Stomach smooth muscle (tissue), 2 donors: ENCODE results near the gene FAM47C.
"Not testable (repeated sequence)": the region's sequence is repeated elsewhere in the genome, so short reads cannot be mapped to it uniquely, and the experiment has no call there.

Experiments used
- H3K27ac ChIP-seq: one replicate; pipeline ENCODE4 v1.7.0; 2013; ENCODE audit warnings: mild to moderate bottlenecking, low read length, inconsistent platforms
- H3K27me3 ChIP-seq, 2 donors: one replicate each; pipeline ENCODE4 v1.7.0; 2013; ENCODE audit warnings: low read length in 2 of 2; ENCODE audit not compliant: insufficient read depth in 2 of 2, control insufficient read depth in 1 of 2
- H3K36me3 ChIP-seq, 2 donors: one replicate each; pipeline ENCODE4 v1.7.0; 2013; ENCODE audit warnings: low read length in 2 of 2; ENCODE audit not compliant: control insufficient read depth in 2 of 2, insufficient read depth in 2 of 2
- H3K4me1 ChIP-seq: one replicate; pipeline ENCODE4 v1.7.0; 2013; ENCODE audit warnings: low read length; ENCODE audit not compliant: control insufficient read depth, insufficient read depth
- H3K4me3 ChIP-seq, 2 donors: one replicate each; pipeline ENCODE4 v1.7.0; 2013; ENCODE audit warnings: low read length in 2 of 2
- H3K9ac ChIP-seq, 2 donors: one replicate each; pipeline ENCODE4 v1.7.0; 2013; ENCODE audit warnings: low read length in 2 of 2, mild to moderate bottlenecking in 1 of 2
- H3K9me3 ChIP-seq, 2 donors: one replicate each; pipeline ENCODE4 v1.7.0; 2013; ENCODE audit warnings: low read length in 2 of 2; ENCODE audit not compliant: control insufficient read depth in 2 of 2
- donor health status: healthy.
- donor health status: Pancreatic carcinoma.

FAM47C gene

DNA sequence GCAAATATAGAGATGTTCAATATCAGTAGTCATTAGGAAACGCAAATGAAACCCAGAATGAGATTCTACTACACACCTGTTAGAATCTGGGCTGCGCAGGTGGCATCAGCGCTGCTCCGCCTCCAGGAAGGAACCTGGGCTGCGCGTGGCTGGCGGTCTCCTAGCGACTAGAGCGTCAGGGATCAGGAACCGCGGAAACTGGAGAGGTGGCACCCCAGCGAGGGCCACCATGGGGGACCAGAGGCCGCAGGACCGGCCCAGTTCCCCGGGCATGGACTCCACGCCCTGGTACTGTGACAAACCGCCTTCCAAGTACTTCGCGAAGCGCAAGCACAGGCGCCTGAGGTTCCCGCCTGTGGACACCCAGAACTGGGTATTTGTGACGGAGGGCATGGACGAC lies at the start of gene FAM47C:
Gene FAM47C (plus strand): TSS at position 185 of the 400 bp plus-strand sequence. CDS start 45 bp downstream, at position 230.
- not testable (repeated sequence) for H3K4me3 ChIP-seq, H3K36me3 ChIP-seq, H3K27me3 ChIP-seq, H3K9ac ChIP-seq, H3K4me1 ChIP-seq, H3K27ac ChIP-seq, H3K9me3 ChIP-seq

DNA sequence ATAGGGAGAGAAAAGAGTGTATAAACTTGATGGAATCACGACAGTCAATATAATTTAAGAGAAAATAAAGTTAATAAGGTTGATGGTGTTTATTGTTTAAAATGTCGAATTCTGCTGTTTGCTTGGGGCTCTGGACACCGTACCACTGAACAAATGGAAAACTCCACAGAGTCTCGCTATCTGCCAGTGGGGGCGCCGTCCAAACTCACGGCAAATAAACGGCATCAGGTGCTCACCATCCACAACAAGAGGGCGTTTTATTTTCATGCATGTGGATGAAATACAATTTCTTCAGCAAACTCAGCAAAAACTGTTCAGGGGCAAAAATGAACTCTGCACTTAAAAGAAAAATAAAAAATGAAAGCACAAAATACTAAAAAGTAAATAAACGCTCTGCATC lies 46.6 kb upstream of the FAM47C start:
- H3K4me1 ChIP-seq, result peaks cover 4% of the 10 kb centered on the region
- H3K4me3 ChIP-seq, result no peak overlapping the region
- H3K36me3 ChIP-seq, result no peaks in the 10 kb centered on the region
- H3K9me3 ChIP-seq, result no peaks in the 10 kb centered on the region
- peaks cover 7 to 15% of the 10 kb centered on the region in 2 donors for H3K27me3 ChIP-seq
- no peak overlapping the region for H3K9ac ChIP-seq
- H3K27ac ChIP-seq, result no peak overlapping the region

DNA sequence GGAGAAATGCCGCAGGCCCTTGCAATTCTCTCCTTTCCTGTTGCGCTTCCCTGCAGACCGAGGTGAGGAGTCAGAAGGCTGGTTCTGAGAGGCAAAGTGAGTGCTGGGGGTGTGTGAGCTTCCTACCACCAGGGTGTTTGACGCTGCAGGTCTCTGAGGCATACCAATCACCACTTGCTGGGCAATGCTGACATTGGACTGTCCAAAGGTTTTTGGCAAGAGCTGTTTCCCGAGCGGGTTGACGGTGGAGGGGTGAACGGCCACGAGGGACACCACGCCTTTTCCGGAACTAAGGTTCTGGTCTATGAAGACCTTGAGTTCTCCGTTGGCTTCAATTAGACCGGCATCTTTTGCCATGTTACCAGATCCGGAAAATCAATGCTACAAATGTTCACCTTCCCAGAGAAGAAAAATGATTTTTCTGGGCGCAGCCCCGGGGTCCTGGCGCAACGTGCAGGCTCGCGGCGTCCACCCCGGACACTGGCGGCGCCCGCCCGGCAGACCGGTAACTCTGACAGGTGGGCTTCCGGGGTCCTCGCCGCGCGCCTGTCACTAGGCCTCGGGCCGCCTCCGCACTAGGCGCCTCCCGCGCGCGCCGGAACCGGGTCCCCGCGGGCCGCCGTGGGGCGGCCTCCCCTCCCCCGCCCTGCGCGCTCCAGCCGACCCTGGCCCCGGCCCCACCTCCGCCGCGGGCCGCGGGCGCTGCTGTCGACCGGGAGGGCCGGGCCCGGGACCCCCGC lies 44.9 kb upstream of the FAM47C start:
- no peak overlapping the region for H3K27ac ChIP-seq
- H3K27me3 ChIP-seq, result peaks cover 3 to 12% of the 10 kb centered on the region in 2 donors
- no peaks in the 10 kb centered on the region for H3K4me1 ChIP-seq
- no peaks in the 10 kb centered on the region for H3K9me3 ChIP-seq
- H3K36me3 ChIP-seq, result no peaks in the 10 kb centered on the region
- no peak overlapping the region for H3K4me3 ChIP-seq
- no peak overlapping the region for H3K9ac ChIP-seq

DNA sequence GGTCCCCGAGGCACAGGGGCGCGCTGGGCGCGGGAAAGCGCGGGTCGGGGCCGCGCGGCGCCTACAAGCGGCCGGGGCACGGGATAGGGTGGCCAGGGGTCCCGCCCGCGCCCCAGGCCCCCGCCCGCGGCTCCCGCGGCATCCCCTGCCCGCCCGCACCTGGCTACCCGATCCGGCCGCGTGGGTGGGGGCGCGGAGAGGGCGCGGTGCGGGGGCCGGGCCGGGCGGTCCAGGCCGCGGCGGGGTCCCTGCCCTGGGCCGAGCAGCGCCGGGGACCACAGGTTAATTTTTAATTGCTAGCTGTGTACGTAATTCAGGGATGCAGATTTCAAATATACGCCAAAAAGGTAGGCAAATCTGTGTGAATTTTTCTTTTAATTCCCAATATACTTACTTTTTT lies 44.3 kb upstream of the FAM47C start:
- no peak overlapping the region for H3K4me3 ChIP-seq
- peaks cover 0 to 10% of the 10 kb centered on the region in 2 donors for H3K27me3 ChIP-seq
- no peaks in the 10 kb centered on the region for H3K4me1 ChIP-seq
- no peak overlapping the region for H3K9ac ChIP-seq
- H3K9me3 ChIP-seq, result no peaks in the 10 kb centered on the region
- no peaks in the 10 kb centered on the region for H3K36me3 ChIP-seq
- H3K27ac ChIP-seq, result no peak overlapping the region

DNA sequence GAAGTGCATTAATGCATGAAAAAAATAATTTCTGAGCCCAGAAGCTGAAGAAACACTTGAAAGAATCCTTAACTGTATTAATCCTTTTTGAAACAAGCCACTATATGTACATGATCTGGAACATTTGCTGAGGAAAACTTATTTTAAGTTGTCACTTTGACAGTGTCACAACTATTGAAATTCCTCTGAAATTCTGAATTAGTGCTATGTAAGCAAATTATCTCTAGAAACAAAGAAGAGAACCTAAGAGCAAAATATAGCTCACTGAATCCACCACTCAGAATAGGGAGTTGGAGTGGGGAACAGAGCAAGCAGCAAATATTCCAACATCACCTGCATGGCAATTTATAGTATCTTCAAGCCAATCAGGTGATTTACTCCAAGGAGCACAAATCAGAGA lies 34.6 kb upstream of the FAM47C start:
- Histone ChIP-seq H3K27me3 (peaks cover 0 to 5% of the 10 kb centered on the region in 2 donors), H3K4me3 (no peak overlapping the region), H3K4me1 (no peaks in the 10 kb centered on the region), H3K36me3 (no peaks in the 10 kb centered on the region), H3K27ac (no peak overlapping the region), H3K9me3 (no peaks in the 10 kb centered on the region), H3K9ac (no peak overlapping the region)

DNA sequence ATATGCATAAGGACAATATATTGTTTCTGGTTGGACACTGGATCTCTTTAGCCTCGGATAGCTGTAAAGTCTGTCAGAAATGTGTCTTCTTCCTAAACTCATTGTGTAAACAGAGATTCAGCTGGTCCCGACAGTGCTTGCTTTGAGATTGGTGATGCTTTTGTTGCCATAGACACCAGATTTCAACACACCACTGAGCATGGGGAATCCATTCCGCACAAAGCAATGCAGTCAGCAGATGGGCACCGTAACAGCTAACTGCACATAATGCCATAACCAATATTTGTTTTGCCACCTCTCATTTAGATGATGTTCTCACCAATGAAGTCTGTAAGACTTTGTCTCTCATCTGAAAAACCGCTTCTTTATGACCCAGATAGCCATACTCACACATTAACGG lies 33.3 kb upstream of the FAM47C start:
- H3K9ac ChIP-seq, result no peak overlapping the region
- H3K4me3 ChIP-seq, result no peak overlapping the region
- H3K4me1 ChIP-seq, result no peaks in the 10 kb centered on the region
- H3K36me3 ChIP-seq, result no peaks in the 10 kb centered on the region
- H3K27me3 ChIP-seq, result peaks cover 0 to 5% of the 10 kb centered on the region in 2 donors
- H3K27ac ChIP-seq, result no peak overlapping the region
- no peaks in the 10 kb centered on the region for H3K9me3 ChIP-seq

DNA sequence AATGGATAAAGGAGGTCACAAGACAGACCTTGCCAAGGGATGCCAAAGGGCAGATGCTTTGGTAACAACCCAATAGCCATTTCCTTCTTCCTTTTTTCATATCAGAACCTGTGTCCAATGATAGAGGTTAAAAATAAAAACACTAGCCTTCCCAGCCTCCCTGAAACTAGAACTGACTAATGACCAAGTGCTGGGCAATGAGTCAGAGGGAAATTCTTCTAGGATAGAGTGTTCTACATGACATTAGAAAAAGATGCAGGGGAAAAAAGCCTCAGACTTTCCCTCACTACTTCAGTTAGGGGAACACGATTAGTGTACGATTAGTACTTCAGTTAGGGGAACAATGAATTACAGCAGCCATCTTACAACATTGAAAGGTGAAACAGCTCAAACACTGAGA lies 29.3 kb upstream of the FAM47C start:
- no peaks in the 10 kb centered on the region for H3K4me1 ChIP-seq
- H3K9ac ChIP-seq, result no peak overlapping the region
- H3K27me3 ChIP-seq, result peaks cover 0 to 2% of the 10 kb centered on the region in 2 donors
- no peak overlapping the region for H3K27ac ChIP-seq
- H3K4me3 ChIP-seq, result no peak overlapping the region
- H3K9me3 ChIP-seq, result no peaks in the 10 kb centered on the region
- no peaks in the 10 kb centered on the region for H3K36me3 ChIP-seq

DNA sequence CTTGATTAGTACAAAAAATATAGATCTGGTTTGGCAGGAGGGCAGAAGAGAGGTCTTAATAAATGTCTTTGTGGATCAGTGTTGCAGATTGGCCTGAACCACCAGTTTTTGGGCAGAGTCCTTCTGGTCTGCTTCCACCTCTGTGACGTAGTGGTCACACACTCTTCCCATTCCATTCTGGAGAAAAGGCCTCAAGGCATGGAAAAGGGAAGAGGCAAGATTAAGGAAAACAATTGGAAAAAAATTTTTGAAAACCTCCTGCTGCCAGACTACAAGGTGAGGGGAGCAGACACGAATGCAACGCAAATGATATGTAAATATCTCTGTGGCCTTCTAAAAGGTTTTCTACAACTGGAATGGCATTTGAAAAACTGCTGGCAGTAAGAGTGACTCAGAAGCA lies 24.3 kb upstream of the FAM47C start:
- Histone ChIP-seq H3K27me3 (peaks cover 0 to 6% of the 10 kb centered on the region in 2 donors), H3K9ac (no peak overlapping the region), H3K36me3 (no peaks in the 10 kb centered on the region), H3K27ac (no peak overlapping the region), H3K9me3 (peaks cover 0 to under 1% of the 10 kb centered on the region in 2 donors), H3K4me3 (no peak overlapping the region), H3K4me1 (no peaks in the 10 kb centered on the region)

DNA sequence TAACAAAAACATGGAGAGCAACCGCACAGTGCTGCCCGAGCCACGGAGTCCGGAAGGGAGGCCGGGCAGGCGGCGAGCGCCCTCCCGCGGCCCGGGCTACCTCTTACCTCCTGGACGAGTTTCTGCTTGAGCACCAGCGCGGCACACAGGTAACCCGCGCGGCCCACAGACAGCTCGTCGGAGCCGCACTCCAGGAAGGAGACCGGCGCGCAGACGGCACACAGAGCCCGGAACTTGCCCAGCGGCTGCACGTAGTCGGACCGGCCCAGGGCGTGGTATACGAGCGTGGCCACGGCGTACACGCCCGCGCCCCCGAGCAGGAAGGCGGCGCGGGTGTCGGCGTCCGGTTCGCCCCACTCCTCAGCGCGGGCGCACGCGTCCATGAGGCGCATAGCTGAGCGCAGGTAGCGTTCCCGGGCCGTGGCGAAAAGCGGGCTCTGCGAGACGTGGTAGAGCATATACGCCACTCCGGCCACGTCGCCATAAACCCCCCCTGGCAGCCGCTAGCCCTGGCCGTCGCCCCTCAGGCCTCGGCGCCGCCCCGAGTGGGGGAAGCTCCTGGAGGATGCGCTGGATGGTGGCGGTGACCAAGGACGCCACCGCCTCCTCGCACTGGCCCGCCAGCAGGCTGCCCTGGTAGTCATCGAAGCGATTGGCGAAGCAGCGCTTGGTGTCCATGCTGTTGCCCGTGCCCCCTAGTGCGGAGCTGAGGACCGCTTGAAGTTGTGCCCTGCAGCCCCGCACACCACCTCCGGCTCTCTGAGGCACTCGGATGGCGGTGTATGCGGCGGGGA lies 22.6 kb upstream of the FAM47C start:
- not testable (repeated sequence) for H3K4me3 ChIP-seq, H3K36me3 ChIP-seq, H3K27ac ChIP-seq, H3K9ac ChIP-seq, H3K4me1 ChIP-seq, H3K9me3 ChIP-seq, H3K27me3 ChIP-seq

DNA sequence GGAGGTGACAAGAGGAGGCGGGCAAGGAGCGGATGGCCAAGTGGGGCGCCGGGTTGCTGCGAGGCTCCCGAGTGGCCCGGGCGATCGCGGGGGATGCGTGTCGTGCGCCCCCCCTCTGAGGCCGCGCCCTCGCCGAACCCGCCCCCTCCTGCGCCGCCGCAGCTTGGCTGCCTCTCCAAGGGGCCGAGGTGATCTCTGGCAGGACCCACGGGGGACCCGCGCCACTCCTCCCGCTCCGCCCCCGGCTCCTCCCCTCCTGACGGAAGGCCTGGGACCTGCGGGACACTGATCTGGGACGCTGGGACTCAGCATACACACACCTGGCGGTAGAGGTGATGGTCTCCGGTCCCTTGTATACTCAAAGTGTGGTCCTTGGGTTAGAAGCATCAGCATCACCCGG lies 21.9 kb upstream of the FAM47C start:
- peaks cover 0 to 4% of the 10 kb centered on the region in 2 donors for H3K9me3 ChIP-seq

DNA sequence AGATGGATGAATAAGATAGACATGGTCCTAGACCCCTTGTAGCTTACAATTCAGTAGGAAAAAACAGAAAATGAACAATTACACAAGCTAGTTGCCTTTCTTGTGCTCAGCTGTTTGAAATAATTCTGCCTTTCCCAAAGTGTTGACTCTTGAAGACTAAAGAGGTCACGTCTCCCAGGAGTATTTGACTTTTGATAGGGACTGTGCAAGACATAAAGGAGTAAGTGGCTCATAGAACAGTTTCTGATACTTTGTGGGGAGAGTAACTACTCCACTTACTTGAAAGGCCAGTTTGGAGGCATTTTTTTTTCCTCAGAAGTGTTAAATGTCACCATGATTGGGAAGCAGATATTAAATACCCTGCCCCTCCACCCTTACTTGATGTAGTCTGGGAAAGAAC lies 21.0 kb upstream of the FAM47C start:
- not testable (repeated sequence) for H3K4me1 ChIP-seq, H3K9me3 ChIP-seq, H3K9ac ChIP-seq, H3K36me3 ChIP-seq, H3K27ac ChIP-seq, H3K4me3 ChIP-seq, H3K27me3 ChIP-seq

More for the DNA sequence above, 21.9 kb upstream of the FAM47C start:
- no peaks in the 10 kb centered on the region for H3K36me3 ChIP-seq
- H3K4me1 ChIP-seq, result no peaks in the 10 kb centered on the region
- H3K27me3 ChIP-seq, result peaks cover 0 to 6% of the 10 kb centered on the region in 2 donors
- H3K4me3 ChIP-seq, result no peak overlapping the region
- no peak overlapping the region for H3K9ac ChIP-seq
- H3K27ac ChIP-seq, result no peak overlapping the region
